Thymus (tissue), 11 donors: Measurements from ENCODE around the gene AGK. TPM values are rescaled to one million over a fixed set of nuclear protein-coding genes. Genes with fewer than 3 reads are reported as not detected.

Experiments
- DNase-seq, 9 donors: peaks; one replicate each; pipeline ENCODE4 v3.0.0-alpha.2; 2013; ENCODE audit warnings: low spot score in 9 of 9, low read depth in 6 of 9, missing footprints in 1 of 9
- H3K27ac ChIP-seq, 2 donors: one replicate each; pipeline ENCODE4 v1.5.1; 2013; ENCODE audit warnings: control low read depth in 1 of 2, low read depth in 1 of 2, low read length in 1 of 2, mild to moderate bottlenecking in 1 of 2, moderate library complexity in 1 of 2
- H3K27me3 ChIP-seq, 2 donors: one replicate each; pipeline ENCODE4 v1.5.1; 2013; ENCODE audit warnings: low read length in 1 of 2; ENCODE audit not compliant: control insufficient read depth in 2 of 2, insufficient read depth in 1 of 2
- H3K36me3 ChIP-seq, 2 donors: one replicate each; pipeline ENCODE4 v1.5.1; 2013; ENCODE audit warnings: low read length in 1 of 2, mild to moderate bottlenecking in 1 of 2, moderate library complexity in 1 of 2; ENCODE audit not compliant: control insufficient read depth in 2 of 2, insufficient read depth in 2 of 2
- H3K4me1 ChIP-seq, 2 donors: one replicate each; pipeline ENCODE4 v1.5.1; 2013; ENCODE audit warnings: low read length in 2 of 2; ENCODE audit not compliant: control insufficient read depth in 2 of 2, insufficient read depth in 2 of 2
- H3K4me3 ChIP-seq, 2 donors: one replicate each; pipeline ENCODE4 v1.5.1; 2013; ENCODE audit warnings: low read length in 2 of 2, control low read depth in 1 of 2, mild to moderate bottlenecking in 1 of 2
- H3K9me3 ChIP-seq, 2 donors: one replicate each; pipeline ENCODE4 v1.5.1; 2013; ENCODE audit warnings: low read length in 1 of 2, mild to moderate bottlenecking in 1 of 2; ENCODE audit not compliant: control insufficient read depth in 2 of 2, insufficient read depth in 1 of 2
- WGBS: extraction: QIAGEN DNeasy Blood & Tissue Kit; methylation state at CpG from one replicate; pipeline ENCODE4 v1.1.7; 2013; 5-methylcytosine and 5-hydroxymethylcytosine counted together
- polyA plus RNA-seq: library from polyadenylated mRNA; stranded (reverse); fragments of 200-250 nt; gene quantifications from one replicate; pipeline ENCODE4 v1.2.3, GENCODE V29; 2013
- total RNA-seq: library from RNA; stranded (reverse); fragments of 120-200 nt; gene quantifications from one replicate; pipeline ENCODE4 v1.2.4, GENCODE V29; 2013
- donor health status: healthy.

Gene AGK
- total and polyA plus RNA-seq, 2 donors: 17.5 to 25.6 TPM

GRCh38 chr7:141612861-141613260, 61.7 kb downstream of the AGK start:
- no peaks in the 10 kb centered on the region for H3K4me1 ChIP-seq
- H3K36me3 ChIP-seq: peaks cover 5 to 14% of the 10 kb centered on the region in 2 donors
- no peak for DNase-seq
- no peak overlapping the region for H3K27ac ChIP-seq
- no peak overlapping the region for H3K4me3 ChIP-seq
- no peaks in the 10 kb centered on the region for H3K9me3 ChIP-seq
- H3K27me3 ChIP-seq: no peaks in the 10 kb centered on the region

GRCh38 chr7:141617280-141617679, 66.1 kb downstream of the AGK start:
- Histone ChIP-seq H3K4me3 (no peak overlapping the region), H3K36me3 (peaks cover under 1 to 4% of the 10 kb centered on the region in 2 donors)

GRCh38 chr7:141619745-141620144, 68.5 kb downstream of the AGK start:
- H3K27ac ChIP-seq: no peak overlapping the region
- no peaks in the 10 kb centered on the region for H3K9me3 ChIP-seq
- H3K27me3 ChIP-seq: no peaks in the 10 kb centered on the region
- WGBS: 99% methylated on average over 4 of the region's 4 CpGs
- no peak overlapping the region for H3K4me3 ChIP-seq
- no peaks in the 10 kb centered on the region for H3K4me1 ChIP-seq
- no peak for DNase-seq
- H3K36me3 ChIP-seq: peaks cover 7 to 10% of the 10 kb centered on the region in 2 donors

More at GRCh38 chr7:141617280-141617679, 66.1 kb downstream of the AGK start:
- no peak for DNase-seq
- Histone ChIP-seq H3K9me3 (no peaks in the 10 kb centered on the region), H3K27me3 (no peaks in the 10 kb centered on the region), H3K4me1 (no peaks in the 10 kb centered on the region), H3K27ac (no peak overlapping the region)

- peaks cover 6 to 7% of the 10 kb centered on the region in 2 donors for H3K36me3 ChIP-seq
- 100% methylated on average over 1 of the region's 1 CpG for WGBS
Measured at GRCh38 chr7:141624763-141625162, 73.6 kb downstream of the AGK start.

GRCh38 chr7:141630621-141631020, 79.4 kb downstream of the AGK start:
- Histone ChIP-seq H3K4me1 (no peaks in the 10 kb centered on the region), H3K27me3 (no peaks in the 10 kb centered on the region), H3K27ac (no peak overlapping the region), H3K9me3 (no peaks in the 10 kb centered on the region), H3K4me3 (no peak overlapping the region), H3K36me3 (peaks cover 0 to 7% of the 10 kb centered on the region in 2 donors)
- DNase-seq: no peak
- WGBS: 95% methylated on average over 4 of the region's 4 CpGs

More at GRCh38 chr7:141624763-141625162, 73.6 kb downstream of the AGK start:
- no peaks in the 10 kb centered on the region for H3K27me3 ChIP-seq
- DNase-seq: no peak
- no peak overlapping the region for H3K27ac ChIP-seq
- H3K4me1 ChIP-seq: no peaks in the 10 kb centered on the region
- no peaks in the 10 kb centered on the region for H3K9me3 ChIP-seq
- no peak overlapping the region for H3K4me3 ChIP-seq

GRCh38 chr7:141631525-141631924, 80.3 kb downstream of the AGK start:
- Histone ChIP-seq H3K4me1 (no peaks in the 10 kb centered on the region), H3K9me3 (no peaks in the 10 kb centered on the region), H3K4me3 (no peak overlapping the region), H3K27ac (no peak overlapping the region), H3K27me3 (no peaks in the 10 kb centered on the region), H3K36me3 (peaks cover 0 to 7% of the 10 kb centered on the region in 2 donors)
- WGBS: 98% methylated on average over 2 of the region's 2 CpGs
- DNase-seq: no peak

- peaks cover 0 to 7% of the 10 kb centered on the region in 2 donors for H3K36me3 ChIP-seq
- H3K9me3 ChIP-seq: no peaks in the 10 kb centered on the region
- no peak overlapping the region for H3K27ac ChIP-seq
- over 99% methylated on average over 5 of the region's 5 CpGs for WGBS
- DNase-seq: no peak
- no peak overlapping the region for H3K4me3 ChIP-seq
- no peaks in the 10 kb centered on the region for H3K27me3 ChIP-seq
- no peaks in the 10 kb centered on the region for H3K4me1 ChIP-seq
Measured at GRCh38 chr7:141634065-141634464, 82.9 kb downstream of the AGK start.

- WGBS: 98% methylated on average over 3 of the region's 3 CpGs
- no peak for DNase-seq
- Histone ChIP-seq H3K9me3 (no peaks in the 10 kb centered on the region), H3K4me1 (no peaks in the 10 kb centered on the region), H3K4me3 (no peak overlapping the region), H3K27me3 (no peaks in the 10 kb centered on the region), H3K36me3 (peaks cover 0 to 7% of the 10 kb centered on the region in 2 donors), H3K27ac (no peak overlapping the region)
Measured at GRCh38 chr7:141636053-141636452, 84.8 kb downstream of the AGK start.

GRCh38 chr7:141640239-141640840, 89.1 kb downstream of the AGK start:
- Histone ChIP-seq H3K27ac (no peak overlapping the region), H3K4me3 (no peak overlapping the region), H3K9me3 (no peaks in the 10 kb centered on the region), H3K27me3 (no peaks in the 10 kb centered on the region), H3K36me3 (peaks cover 6 to 11% of the 10 kb centered on the region in 2 donors), H3K4me1 (no peaks in the 10 kb centered on the region)
- DNase-seq: no peak
- WGBS: 96% methylated on average over 2 of the region's 2 CpGs
